A673 (cell line): ENCODE results near the gene RELCH.

Experiments used
- EZH2 ChIP-seq: fragments of 200-600 bp; sonication (generic); IDR thresholded peaks from 2 replicates; pipeline ENCODE4 v1.6.1; 2017; ENCODE audit warnings: borderline replicate concordance, low read depth, mild to moderate bottlenecking, mixed read lengths, antibody characterized with exemption, low read length; ENCODE audit not compliant: poor library complexity, severe bottlenecking
- TF ChIP-seq, protein P1 (sequence below): fragments of 300-800, 200-600 bp; sonication (generic); conservative IDR thresholded peaks from 2 replicates; pipeline ENCODE4 v1.5.1; 2017; ENCODE audit warnings: low read depth, mild to moderate bottlenecking, antibody characterized with exemption, low read length, moderate library complexity, mixed read lengths

DNA sequence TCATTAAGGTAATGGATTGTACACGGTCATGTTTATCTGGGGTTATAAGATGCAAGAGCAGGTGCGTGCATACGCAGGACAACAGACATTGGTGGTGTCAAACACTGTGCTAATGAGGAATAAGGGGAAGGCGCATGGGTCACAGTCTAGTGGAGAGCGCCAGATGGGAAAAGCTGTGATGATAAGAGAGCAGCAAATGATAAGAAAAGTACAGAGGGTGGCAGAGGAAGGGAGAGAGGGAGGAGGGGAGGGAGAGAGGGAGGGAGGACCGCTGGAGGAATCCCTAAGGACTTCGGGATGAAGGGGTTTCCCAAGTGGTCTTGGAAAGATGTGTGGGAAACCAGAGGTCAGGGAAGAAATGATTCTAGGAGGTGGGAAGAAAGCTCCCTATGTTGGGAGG lies 140.9 kb downstream of the RELCH start:
- TF ChIP-seq EZH2: no peak
- TF ChIP-seq, protein P1, sequence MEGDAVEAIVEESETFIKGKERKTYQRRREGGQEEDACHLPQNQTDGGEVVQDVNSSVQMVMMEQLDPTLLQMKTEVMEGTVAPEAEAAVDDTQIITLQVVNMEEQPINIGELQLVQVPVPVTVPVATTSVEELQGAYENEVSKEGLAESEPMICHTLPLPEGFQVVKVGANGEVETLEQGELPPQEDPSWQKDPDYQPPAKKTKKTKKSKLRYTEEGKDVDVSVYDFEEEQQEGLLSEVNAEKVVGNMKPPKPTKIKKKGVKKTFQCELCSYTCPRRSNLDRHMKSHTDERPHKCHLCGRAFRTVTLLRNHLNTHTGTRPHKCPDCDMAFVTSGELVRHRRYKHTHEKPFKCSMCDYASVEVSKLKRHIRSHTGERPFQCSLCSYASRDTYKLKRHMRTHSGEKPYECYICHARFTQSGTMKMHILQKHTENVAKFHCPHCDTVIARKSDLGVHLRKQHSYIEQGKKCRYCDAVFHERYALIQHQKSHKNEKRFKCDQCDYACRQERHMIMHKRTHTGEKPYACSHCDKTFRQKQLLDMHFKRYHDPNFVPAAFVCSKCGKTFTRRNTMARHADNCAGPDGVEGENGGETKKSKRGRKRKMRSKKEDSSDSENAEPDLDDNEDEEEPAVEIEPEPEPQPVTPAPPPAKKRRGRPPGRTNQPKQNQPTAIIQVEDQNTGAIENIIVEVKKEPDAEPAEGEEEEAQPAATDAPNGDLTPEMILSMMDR: no peak
